ENCODE data around the gene CKS1B.

GRCh38 chr1:154944401-154945159, 29.9 kb upstream of the CKS1B start:
- no peak for TF ChIP-seq POU6F1 (CRISPR knock-in tag; IDR thresholded peaks at IDR 0.05; ENCODE audit: borderline replicate concordance, low read depth)
- TF ChIP-seq ZNF70 (CRISPR knock-in tag; IDR thresholded peaks at IDR 0.05), result no peak
- no peak for TF ChIP-seq ZC3H10 (CRISPR knock-in tag; IDR thresholded peaks at IDR 0.05)
- no peak for TF ChIP-seq PPARA (CRISPR knock-in tag; IDR thresholded peaks at IDR 0.05; ENCODE audit: borderline replicate concordance)
- no peak for TF ChIP-seq CREB5 (CRISPR knock-in tag; IDR thresholded peaks at IDR 0.05; ENCODE audit: low read depth)
- no peak for TF ChIP-seq PATZ1 (CRISPR knock-in tag; IDR thresholded peaks at IDR 0.05; ENCODE audit: borderline replicate concordance)
- no peak for TF ChIP-seq ZNF8 (CRISPR knock-in tag; IDR thresholded peaks at IDR 0.05)
- no peak for TF ChIP-seq OSR1 (CRISPR knock-in tag; IDR thresholded peaks at IDR 0.05)
- TF ChIP-seq TCF4 (CRISPR knock-in tag; IDR thresholded peaks at IDR 0.05; ENCODE audit: borderline replicate concordance), result no peak
- no peak for TF ChIP-seq ZNF565 (CRISPR knock-in tag; conservative IDR thresholded peaks at IDR 0.05; ENCODE audit: low read depth)
